GM21360 (cell line): ENCODE data around the gene TPRN.

Experiments used
- ATAC-seq: cut with Tn5 transposase; IDR thresholded peaks from one replicate; pipeline ENCODE4 v1.9.1; 2021; ENCODE audit warnings: mild to moderate bottlenecking, moderate library complexity; ENCODE audit not compliant: unreplicated experiment

The TPRN gene

DNA sequence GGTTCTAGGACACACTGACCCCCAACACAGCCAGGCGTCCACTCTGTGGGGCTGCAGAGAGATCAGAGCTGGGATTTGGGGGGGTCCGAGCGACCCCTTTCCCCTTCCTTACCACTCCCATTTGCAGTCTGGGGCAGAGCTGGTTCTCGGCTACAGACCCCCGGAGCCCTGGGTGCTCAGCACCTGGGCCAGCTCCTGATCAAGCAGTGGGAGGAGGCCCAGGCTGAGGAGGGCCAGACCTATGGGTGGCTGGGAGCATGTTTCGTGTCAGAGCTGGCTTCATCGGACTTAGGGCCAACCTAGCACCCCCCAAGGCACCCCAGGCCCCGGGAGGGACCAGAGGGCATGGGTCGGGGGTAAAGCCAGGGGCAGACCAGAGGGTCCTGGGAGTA lies 54.0 kb downstream of the TPRN start:
- no peak for ATAC-seq

DNA sequence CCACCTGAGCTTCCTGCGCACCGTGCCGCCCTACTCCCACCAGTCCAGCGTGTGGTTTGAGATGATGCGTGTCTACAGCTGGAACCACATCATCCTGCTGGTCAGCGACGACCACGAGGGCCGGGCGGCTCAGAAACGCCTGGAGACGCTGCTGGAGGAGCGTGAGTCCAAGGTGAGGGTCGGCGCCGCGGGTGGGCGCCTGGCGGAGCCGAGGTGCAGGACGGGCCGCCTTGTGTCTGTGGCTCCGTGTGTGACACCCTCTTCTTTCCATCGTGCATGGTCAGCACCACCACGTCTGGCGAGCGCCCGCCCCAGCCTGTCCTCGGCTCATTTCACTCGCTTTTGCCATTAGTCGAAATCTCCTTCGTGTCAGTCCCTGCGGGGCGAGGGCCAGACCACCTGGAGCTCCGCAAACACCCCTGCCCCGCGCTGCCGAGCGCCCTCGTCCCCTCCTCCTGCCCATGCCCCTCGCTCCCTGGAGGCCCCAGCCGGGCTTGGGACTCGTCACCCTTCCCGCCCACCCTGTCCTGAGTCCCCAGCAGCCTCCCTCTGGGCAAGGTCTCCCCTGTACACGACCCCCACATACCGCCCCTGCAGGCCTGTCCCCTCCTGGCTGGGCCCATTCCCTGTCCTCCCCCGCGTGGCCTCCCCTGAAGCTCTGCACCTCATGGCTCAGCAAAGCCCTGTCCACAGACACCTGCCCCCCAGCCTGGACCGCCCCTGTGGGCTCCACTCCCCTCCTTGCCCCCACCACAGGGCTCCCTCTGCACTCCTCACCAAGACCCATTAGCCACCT lies 54.6 kb downstream of the TPRN start:
- no peak for ATAC-seq

DNA sequence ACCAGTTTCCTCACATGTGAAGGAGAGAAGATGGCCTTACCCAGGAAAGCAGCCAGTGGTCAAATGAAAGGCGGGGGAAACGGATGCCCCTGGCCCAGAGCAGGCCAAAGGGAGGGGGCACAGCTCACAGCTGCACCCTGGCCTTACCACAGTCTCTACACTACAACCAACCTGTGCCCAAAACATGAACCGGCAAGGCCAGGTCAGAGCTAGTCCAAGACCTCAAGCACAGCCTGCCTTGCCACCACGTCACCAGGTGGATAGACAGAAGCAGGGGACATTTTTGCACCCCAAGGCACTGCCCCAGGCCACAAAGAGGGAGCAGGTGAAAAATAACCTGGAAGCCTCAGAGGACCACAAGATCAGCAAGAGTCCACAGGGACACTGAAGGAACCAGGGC lies 57.1 kb downstream of the TPRN start:
- no peak for ATAC-seq

DNA sequence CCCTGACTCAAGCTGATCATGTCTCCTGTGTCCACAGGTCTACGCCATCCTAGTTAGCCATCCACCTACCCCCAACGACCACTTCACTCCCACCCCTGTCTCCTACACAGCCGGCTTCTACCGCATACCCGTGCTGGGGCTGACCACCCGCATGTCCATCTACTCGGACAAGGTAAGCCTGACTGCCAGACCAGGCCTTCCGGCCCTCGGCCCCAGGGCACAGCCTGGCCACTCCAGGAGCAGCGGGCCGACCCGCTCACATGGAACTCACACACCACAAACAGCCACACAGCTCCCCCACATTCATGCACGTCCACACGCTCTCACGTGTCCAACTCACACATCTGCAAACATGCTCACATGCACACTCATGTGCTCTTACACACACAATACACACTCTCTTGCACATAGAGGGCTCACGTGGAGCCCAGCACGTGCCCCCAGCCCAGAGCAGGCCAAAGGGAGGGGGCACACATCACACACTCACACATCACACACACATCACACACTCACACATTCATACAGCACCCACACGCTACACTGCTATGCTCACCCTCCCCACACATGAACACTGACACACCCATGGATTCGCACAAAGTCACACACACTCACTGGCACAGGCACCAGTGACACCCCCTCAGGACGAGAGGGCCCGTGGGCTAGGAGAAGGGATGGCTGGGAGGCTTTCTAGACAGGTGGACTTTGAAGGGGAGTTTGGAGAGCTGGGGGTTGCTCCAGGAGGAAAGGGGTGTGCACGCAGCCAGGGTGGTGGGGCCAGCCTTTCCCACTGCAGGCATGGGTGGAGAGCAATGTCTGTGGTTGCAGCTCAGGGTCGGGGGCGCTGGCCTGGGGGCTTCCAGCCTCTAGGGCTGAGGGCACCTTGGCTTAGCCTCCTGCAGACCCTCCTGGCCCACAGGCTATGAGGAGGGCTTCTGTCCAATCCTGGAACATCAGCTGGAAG lies 58.3 kb downstream of the TPRN start:
- ATAC-seq: no peak
